Endothelial cell of umbilical vein (primary cell): ENCODE data around the gene APBA3. TPM values are rescaled to one million over a fixed set of nuclear protein-coding genes. Genes with fewer than 3 reads are reported as not detected.

Experiments used
- BruUV-seq: library from RNA; stranded (reverse); fragments of 400-500 nt; replicated peaks from 2 replicates; lab custom pipeline; 2021; lab: Mats Ljungman, UMichigan
- CTCF ChIA-PET: fragments of 300-600, 350-600 bp; sonication (Branson Sonifier 250); formaldehyde crosslinking; loops from one replicate; lab custom pipeline; 2021; ENCODE audit warnings: antibody characterized with exemption, inconsistent platforms; lab: Charles Lee
- POLR2A ChIA-PET: fragments of 300-600, 350-600 bp; sonication (Branson Sonifier 250); formaldehyde crosslinking; loops from one replicate; lab custom pipeline; 2021; ENCODE audit warnings: antibody characterized with exemption, inconsistent platforms; lab: Charles Lee
- DNase-seq: peaks from one replicate; pipeline ENCODE4 v3.0.0-alpha.2; 2011; ENCODE audit warnings: low read depth, low spot score
- FAIRE-seq: peaks from 2 replicates; lab custom pipeline; 2011; peaks lifted over from hg19 to GRCh38; lab: Jason Lieb, UNC
- H2AFZ ChIP-seq: 2 replicates; pipeline ENCODE4 v1.6.0; 2012; ENCODE audit warnings: low read depth, low read length, control low read depth, inconsistent platforms
- H3K27ac ChIP-seq: 2 replicates; pipeline ENCODE4 v1.5.1; 2011; ENCODE audit warnings: low read depth, mild to moderate bottlenecking, control low read depth, low read length, moderate library complexity; ENCODE audit not compliant: insufficient read depth
- H3K27me3 ChIP-seq, 2 experiments: 2 replicates each; pipeline versions ENCODE4 v1.6.0 to v1.6.1; 2011; ENCODE audit warnings: low read length in 2 of 2, mixed read lengths in 1 of 2; ENCODE audit not compliant: control insufficient read depth in 2 of 2, insufficient read depth in 2 of 2
- H3K36me3 ChIP-seq, 2 experiments: 2 replicates in 1 of 2; 3 replicates in 1 of 2; pipeline ENCODE4 v1.5.1; 2011; ENCODE audit warnings: low read length in 2 of 2, mild to moderate bottlenecking in 1 of 2, moderate library complexity in 1 of 2; ENCODE audit not compliant: control insufficient read depth in 2 of 2, insufficient read depth in 2 of 2; ENCODE audit errors: extremely low read depth in 1 of 2
- H3K4me1 ChIP-seq: 3 replicates; pipeline ENCODE4 v1.5.1; 2011; ENCODE audit warnings: mild to moderate bottlenecking, low read length; ENCODE audit not compliant: control insufficient read depth, insufficient read depth; ENCODE audit errors: extremely low read depth
- H3K4me2 ChIP-seq: 2 replicates; pipeline ENCODE4 v1.6.1; 2011; ENCODE audit warnings: low read length, control low read depth, mixed read lengths; ENCODE audit not compliant: insufficient read depth
- H3K4me3 ChIP-seq, 3 experiments: fragments of 200-600 bp in 1 of 3; sonication (generic), shearing (Covaris generic) in 1 of 3; replicated peaks in 1 of 3; 2 replicates each; pipeline ENCODE4 v1.5.1; 2011 to 2016; ENCODE audit warnings: control low read depth in 3 of 3, low read length in 3 of 3, mild to moderate bottlenecking in 2 of 3, inconsistent platforms in 1 of 3, low read depth in 1 of 3, moderate library complexity in 1 of 3; ENCODE audit not compliant: insufficient read depth in 1 of 3
- H3K79me2 ChIP-seq: 2 replicates; pipeline ENCODE4 v1.6.0; 2012; ENCODE audit warnings: low read length, inconsistent platforms; ENCODE audit not compliant: control insufficient read depth, insufficient read depth
- H3K9ac ChIP-seq: replicated peaks from 2 replicates; pipeline ENCODE3; 2011; ENCODE audit warnings: low read length, control low read depth; ENCODE audit not compliant: insufficient read depth; ENCODE audit errors: extremely low read depth
- H3K9me1 ChIP-seq: replicated peaks from 3 replicates; pipeline ENCODE4 v1.6.0; 2011; ENCODE audit warnings: mild to moderate bottlenecking, low read length; ENCODE audit not compliant: control insufficient read depth, insufficient read depth; ENCODE audit errors: extremely low read depth
- H3K9me3 ChIP-seq: replicated peaks from 2 replicates; pipeline ENCODE4 v1.5.1; 2012; ENCODE audit warnings: low read length, inconsistent platforms; ENCODE audit not compliant: control insufficient read depth, insufficient read depth
- H4K20me1 ChIP-seq: replicated peaks from 2 replicates; pipeline ENCODE3; 2011; ENCODE audit warnings: mild to moderate bottlenecking, low read length; ENCODE audit not compliant: control insufficient read depth, insufficient read depth; ENCODE audit errors: extremely low read depth
- EZH2 ChIP-seq: IDR thresholded peaks from 2 replicates; pipeline ENCODE4 v1.6.1; 2012; ENCODE audit warnings: borderline replicate concordance, low read depth, mild to moderate bottlenecking, moderate library complexity, low read length, inconsistent platforms; ENCODE audit not compliant: severe bottlenecking
- FOS ChIP-seq: IDR thresholded peaks from 2 replicates; pipeline ENCODE4 v1.6.1; 2011; ENCODE audit warnings: mild to moderate bottlenecking, low read length, moderate library complexity, borderline replicate concordance; ENCODE audit not compliant: insufficient read depth
- GATA2 ChIP-seq: IDR thresholded peaks from 2 replicates; pipeline ENCODE4 v1.7.0; 2011; ENCODE audit warnings: low read depth, mild to moderate bottlenecking, moderate library complexity, mixed read lengths, low read length; ENCODE audit not compliant: insufficient read length, insufficient read depth
- MYC ChIP-seq: IDR thresholded peaks from one replicate; pipeline ENCODE4 v1.6.1; 2011; ENCODE audit warnings: mild to moderate bottlenecking, low read depth, low read length
- POLR2A ChIP-seq: IDR thresholded peaks from 2 replicates; pipeline ENCODE4 v1.6.1; 2012; ENCODE audit warnings: low read depth, mild to moderate bottlenecking, control low read depth, low read length
- POLR2AphosphoS5 ChIP-seq: IDR thresholded peaks from 2 replicates; pipeline ENCODE4 v1.6.1; 2012; ENCODE audit warnings: low read depth, mild to moderate bottlenecking, control low read depth, low read length, moderate library complexity; ENCODE audit not compliant: insufficient read depth
- dilution Hi-C: fragments of 300-500 bp; cut with MboI; formaldehyde crosslinking; loops from one replicate; pipeline ENCODE4 v1.15.0; 2019; ENCODE audit warnings: low sequenced_read_pairs; ENCODE audit not compliant: extremely low pct_ligation_motif_present
- intact Hi-C: fragments of 100-400 bp; cut with micrococcal nuclease; formaldehyde crosslinking; loops from one replicate; pipeline ENCODE4 v1.10.0; 2022
- polyA plus RNA-seq, 4 experiments: library from polyadenylated mRNA; depleted of rRNA in 3 of 4; stranded (reverse) in 3 of 4; unstranded in 1 of 4; fragments of >200 nt; gene quantifications; 2 replicates each; pipeline versions ENCODE4 v1.2.1 to v1.2.3, GENCODE V29; 2011 to 2012; ENCODE audit warnings: missing spikeins in 1 of 4
- total RNA-seq: library from RNA; stranded (reverse); gene quantifications from 2 replicates; pipeline ENCODE4 v1.2.3, GENCODE V29; 2021
- TF ChIP-seq, protein P1 (sequence below): IDR thresholded peaks from 2 replicates; pipeline ENCODE4 v1.6.1; 2011; ENCODE audit not compliant: insufficient read depth, insufficient read length
- TF ChIP-seq, protein P2 (sequence below), 2 donors: IDR thresholded peaks; 1 replicate in 1 of 2; 2 replicates in 1 of 2; pipeline ENCODE4 v1.5.1; 2011; ENCODE audit warnings: low read length in 2 of 2, mild to moderate bottlenecking in 2 of 2, moderate library complexity in 2 of 2, control low read depth in 1 of 2, inconsistent platforms in 1 of 2, low read depth in 1 of 2; ENCODE audit not compliant: insufficient read depth in 1 of 2; ENCODE audit errors: extremely low read depth in 1 of 2

The APBA3 gene
- total and polyA plus RNA-seq, 2 donors (not counting 3 experiments of a cell fraction or from before 2014, with no cell fraction given): 23.4 to 25.1 TPM

DNA sequence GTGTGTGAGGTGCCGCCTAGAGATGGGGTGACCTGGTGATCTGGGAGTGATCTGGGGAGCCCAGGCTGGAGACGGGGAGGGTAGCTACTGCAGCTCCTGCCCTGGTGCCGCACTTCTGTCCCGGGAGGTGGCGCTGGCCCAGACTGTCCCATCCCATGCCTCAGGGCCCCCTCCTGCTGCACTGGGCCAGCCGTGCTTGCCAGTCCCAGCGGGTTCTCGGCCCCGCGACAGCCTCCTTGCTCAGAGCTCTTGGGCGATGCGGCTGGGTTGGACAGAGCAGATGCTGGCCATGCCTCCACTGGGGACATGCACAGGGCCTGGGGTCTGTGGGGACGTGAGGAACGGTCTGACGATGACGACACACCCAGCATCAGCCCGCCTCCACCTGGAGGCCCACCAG is 8.0 kb upstream of the APBA3 start:
- Histone ChIP-seq H4K20me1 (no peaks in the 10 kb centered on the region), H3K9me1 (no peaks in the 10 kb centered on the region), H3K27me3 (no peaks in the 10 kb centered on the region), H3K27ac (no peak overlapping the region), H3K4me2 (no peak overlapping the region), H2AFZ (no peak overlapping the region), H3K9me3 (no peaks in the 10 kb centered on the region), H3K36me3 (peaks cover 2 to 10% of the 10 kb centered on the region in 2 experiments), H3K4me3 (no peak overlapping the region), H3K79me2 (no peaks in the 10 kb centered on the region), H3K4me1 (peaks cover 10% of the 10 kb centered on the region), H3K9ac (no peak overlapping the region)
- FAIRE-seq (no peak), DNase-seq (no peak)
- intact Hi-C loops (no loop called here), dilution Hi-C loops (no loop called here)
- BruUV-seq: no TSS peak
- no peak for TF ChIP-seq FOS
- TF ChIP-seq, protein P1, sequence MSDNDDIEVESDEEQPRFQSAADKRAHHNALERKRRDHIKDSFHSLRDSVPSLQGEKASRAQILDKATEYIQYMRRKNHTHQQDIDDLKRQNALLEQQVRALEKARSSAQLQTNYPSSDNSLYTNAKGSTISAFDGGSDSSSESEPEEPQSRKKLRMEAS: no peak
- no peak for TF ChIP-seq POLR2A
- TF ChIP-seq, protein P2, sequence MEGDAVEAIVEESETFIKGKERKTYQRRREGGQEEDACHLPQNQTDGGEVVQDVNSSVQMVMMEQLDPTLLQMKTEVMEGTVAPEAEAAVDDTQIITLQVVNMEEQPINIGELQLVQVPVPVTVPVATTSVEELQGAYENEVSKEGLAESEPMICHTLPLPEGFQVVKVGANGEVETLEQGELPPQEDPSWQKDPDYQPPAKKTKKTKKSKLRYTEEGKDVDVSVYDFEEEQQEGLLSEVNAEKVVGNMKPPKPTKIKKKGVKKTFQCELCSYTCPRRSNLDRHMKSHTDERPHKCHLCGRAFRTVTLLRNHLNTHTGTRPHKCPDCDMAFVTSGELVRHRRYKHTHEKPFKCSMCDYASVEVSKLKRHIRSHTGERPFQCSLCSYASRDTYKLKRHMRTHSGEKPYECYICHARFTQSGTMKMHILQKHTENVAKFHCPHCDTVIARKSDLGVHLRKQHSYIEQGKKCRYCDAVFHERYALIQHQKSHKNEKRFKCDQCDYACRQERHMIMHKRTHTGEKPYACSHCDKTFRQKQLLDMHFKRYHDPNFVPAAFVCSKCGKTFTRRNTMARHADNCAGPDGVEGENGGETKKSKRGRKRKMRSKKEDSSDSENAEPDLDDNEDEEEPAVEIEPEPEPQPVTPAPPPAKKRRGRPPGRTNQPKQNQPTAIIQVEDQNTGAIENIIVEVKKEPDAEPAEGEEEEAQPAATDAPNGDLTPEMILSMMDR (IDR thresholded peaks at IDR 0.05; ENCODE audit: extremely low read depth in 1 of 2, insufficient read depth in 1 of 2, low read depth in 1 of 2, low read length in 2 of 2): no peak
- TF ChIP-seq POLR2AphosphoS5: no peak
- TF ChIP-seq MYC: no peak
- TF ChIP-seq EZH2: no peak
- no peak for TF ChIP-seq GATA2
- ChIA-PET CTCF (interaction anchor here (0.8 kb wide), 1 partner anchor 52 kb away, joined by 3 read pairs; no protein-coding TSS in a partner anchor), POLR2A (no interaction called here)
